Measurements from ENCODE around the gene PCBP3.
"Not testable (repeated sequence)": the region's sequence is repeated elsewhere in the genome, so short reads cannot be mapped to it uniquely, and the experiment has no call there.

Gene PCBP3

GRCh38 chr21:45847870-45848269 lies 204.3 kb downstream of the PCBP3 start:
- DNase-seq (ENCODE audit: low spot score) = no peak
- TF ChIP-seq, protein P1, sequence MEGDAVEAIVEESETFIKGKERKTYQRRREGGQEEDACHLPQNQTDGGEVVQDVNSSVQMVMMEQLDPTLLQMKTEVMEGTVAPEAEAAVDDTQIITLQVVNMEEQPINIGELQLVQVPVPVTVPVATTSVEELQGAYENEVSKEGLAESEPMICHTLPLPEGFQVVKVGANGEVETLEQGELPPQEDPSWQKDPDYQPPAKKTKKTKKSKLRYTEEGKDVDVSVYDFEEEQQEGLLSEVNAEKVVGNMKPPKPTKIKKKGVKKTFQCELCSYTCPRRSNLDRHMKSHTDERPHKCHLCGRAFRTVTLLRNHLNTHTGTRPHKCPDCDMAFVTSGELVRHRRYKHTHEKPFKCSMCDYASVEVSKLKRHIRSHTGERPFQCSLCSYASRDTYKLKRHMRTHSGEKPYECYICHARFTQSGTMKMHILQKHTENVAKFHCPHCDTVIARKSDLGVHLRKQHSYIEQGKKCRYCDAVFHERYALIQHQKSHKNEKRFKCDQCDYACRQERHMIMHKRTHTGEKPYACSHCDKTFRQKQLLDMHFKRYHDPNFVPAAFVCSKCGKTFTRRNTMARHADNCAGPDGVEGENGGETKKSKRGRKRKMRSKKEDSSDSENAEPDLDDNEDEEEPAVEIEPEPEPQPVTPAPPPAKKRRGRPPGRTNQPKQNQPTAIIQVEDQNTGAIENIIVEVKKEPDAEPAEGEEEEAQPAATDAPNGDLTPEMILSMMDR (IDR thresholded peaks at IDR 0.05; ENCODE audit: extremely low read depth, missing control alignments) = no peak

DNA sequence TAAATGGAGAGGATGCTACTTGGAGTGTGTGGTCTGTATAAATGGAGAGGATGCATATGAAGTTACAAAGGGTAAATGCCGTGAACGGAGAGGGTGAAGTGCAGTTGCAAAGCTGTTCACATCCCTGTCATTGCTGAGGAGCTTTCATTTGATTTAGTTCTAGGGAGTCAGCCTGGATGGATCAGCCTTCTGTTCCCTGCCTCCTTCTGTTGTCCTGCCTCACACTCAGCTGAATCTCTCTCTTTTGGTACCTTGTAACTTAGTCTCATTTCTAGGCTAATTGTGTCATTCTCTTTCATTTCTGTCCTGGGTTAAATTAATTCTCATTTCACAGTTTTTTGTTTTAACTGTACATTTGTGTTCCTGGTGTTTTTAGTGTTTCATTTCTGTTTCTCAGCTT lies 204.8 kb downstream of the PCBP3 start:
- TF ChIP-seq, protein P1 (IDR thresholded peaks at IDR 0.05; ENCODE audit: extremely low read depth, missing control alignments) = no peak
- no peak for DNase-seq (ENCODE audit: low spot score)

DNA sequence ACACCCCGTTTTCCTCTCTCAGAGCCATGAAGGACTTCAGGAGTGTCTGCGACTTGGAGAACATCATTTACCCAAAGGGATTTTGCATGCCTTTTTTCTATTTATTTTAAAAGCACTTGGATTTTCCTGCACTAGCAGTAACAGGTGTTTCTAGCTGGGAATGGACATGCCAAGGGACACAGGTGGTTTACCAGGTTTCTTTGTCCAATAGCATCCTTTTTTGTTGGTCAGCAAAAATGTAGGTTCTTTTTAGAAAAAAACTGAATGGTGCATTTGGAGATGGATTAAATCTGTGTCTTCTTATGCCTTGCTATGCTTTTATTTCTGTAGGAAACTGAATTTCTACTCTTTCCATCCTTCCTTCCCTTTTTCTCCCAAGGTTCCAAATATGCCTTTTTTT lies 205.3 kb downstream of the PCBP3 start:
- TF ChIP-seq, protein P1 (IDR thresholded peaks at IDR 0.05; ENCODE audit: extremely low read depth, missing control alignments) = no peak
- no peak for DNase-seq (ENCODE audit: low spot score)

DNA sequence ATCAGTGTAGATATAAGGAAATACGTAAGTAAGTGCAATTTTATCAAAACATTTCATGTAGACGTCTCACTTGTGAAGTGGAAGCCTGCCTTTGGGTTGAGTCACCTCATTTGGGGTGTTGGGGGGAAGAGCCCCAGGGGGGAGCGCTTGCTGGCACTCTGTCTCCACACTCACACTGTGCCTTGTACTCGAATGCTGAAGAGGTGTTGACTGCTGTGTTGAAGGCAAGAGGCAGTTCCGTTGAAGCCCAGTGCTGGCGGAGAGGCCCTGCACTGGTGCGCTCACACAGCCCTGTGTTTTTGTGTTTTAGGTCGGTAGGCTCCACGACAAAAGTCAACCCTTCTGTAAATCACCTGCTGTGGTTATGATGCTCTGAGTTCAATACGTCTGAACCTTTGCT lies 206.1 kb downstream of the PCBP3 start:
- TF ChIP-seq, protein P1 (IDR thresholded peaks at IDR 0.05; ENCODE audit: extremely low read depth, missing control alignments) = no peak
- no peak for DNase-seq (ENCODE audit: low spot score)

DNA sequence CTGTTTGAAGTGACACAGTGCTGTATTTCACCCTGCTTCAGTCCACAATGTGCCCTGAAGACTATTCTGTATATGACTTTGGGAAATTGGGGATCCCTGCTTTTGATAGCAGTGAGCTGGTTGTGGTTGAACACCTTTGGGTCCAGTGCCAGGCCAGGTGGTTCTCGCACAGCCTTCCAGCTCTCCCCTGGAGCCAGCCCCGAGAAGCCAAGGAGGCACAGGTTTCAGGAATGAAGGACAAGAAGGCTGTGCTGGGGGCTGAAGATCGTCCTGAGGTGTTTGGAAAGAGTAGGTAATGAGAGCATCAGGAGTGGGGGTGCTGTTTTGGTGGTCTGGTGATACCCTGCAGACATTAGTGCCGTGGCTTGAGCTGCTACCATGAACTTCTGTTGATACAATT lies 206.7 kb downstream of the PCBP3 start:
- TF ChIP-seq, protein P1 (IDR thresholded peaks at IDR 0.05; ENCODE audit: extremely low read depth, missing control alignments) = no peak

GRCh38 chr21:45852386-45852785 lies 208.9 kb downstream of the PCBP3 start:
- DNase-seq (ENCODE audit: low spot score) = not testable (repeated sequence)

More for the DNA sequence above, 206.7 kb downstream of the PCBP3 start:
- no peak for DNase-seq (ENCODE audit: low spot score)

- TF ChIP-seq, protein P1 (IDR thresholded peaks at IDR 0.05; ENCODE audit: extremely low read depth, missing control alignments) = no peak
- DNase-seq (ENCODE audit: low spot score) = no peak
These were observed 209.4 kb downstream of the PCBP3 start for GRCh38 chr21:45852886-45853400.

DNA sequence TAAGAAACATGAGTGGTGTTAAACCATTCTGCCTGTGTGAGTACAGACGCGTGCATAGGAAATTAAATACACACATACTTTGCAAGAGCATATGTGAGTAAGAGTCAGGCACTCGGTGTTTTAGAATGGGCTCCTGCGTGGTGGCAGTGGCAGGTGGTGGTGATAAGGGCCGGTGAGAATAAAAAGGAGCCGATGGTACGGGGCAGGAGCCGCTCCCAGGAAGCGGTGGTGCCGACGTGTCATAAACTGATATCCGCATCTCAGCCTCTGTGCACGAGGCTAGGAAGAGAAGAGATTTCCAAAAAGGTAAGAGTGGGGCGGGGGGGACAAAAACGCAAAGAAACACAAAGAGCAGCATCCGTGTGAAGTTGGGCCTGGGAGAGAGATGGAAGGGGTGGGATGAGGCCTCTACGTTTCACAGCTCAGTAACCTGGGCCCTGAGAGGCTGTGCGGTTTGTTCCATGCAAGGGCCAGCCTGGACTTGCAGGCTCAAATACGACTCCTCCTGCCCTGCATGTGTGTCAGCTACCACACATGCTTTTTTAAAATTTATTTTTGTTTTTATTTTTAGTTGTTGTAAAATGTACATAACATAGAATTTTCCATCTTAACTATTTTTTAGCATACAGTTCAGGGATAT lies 210.3 kb downstream of the PCBP3 start:
- TF ChIP-seq, protein P1 (IDR thresholded peaks at IDR 0.05; ENCODE audit: extremely low read depth, missing control alignments) = no peak
- no peak for DNase-seq (ENCODE audit: low spot score)
